GM21360 (cell line): ENCODE results near the gene KRT16.
"Not testable (repeated sequence)": the region's sequence is repeated elsewhere in the genome, so short reads cannot be mapped to it uniquely, and the experiment has no call there.

Experiments used
- ATAC-seq: cut with Tn5 transposase; IDR thresholded peaks from one replicate; pipeline ENCODE4 v1.9.1; 2021; ENCODE audit warnings: mild to moderate bottlenecking, moderate library complexity; ENCODE audit not compliant: unreplicated experiment

The KRT16 gene

DNA sequence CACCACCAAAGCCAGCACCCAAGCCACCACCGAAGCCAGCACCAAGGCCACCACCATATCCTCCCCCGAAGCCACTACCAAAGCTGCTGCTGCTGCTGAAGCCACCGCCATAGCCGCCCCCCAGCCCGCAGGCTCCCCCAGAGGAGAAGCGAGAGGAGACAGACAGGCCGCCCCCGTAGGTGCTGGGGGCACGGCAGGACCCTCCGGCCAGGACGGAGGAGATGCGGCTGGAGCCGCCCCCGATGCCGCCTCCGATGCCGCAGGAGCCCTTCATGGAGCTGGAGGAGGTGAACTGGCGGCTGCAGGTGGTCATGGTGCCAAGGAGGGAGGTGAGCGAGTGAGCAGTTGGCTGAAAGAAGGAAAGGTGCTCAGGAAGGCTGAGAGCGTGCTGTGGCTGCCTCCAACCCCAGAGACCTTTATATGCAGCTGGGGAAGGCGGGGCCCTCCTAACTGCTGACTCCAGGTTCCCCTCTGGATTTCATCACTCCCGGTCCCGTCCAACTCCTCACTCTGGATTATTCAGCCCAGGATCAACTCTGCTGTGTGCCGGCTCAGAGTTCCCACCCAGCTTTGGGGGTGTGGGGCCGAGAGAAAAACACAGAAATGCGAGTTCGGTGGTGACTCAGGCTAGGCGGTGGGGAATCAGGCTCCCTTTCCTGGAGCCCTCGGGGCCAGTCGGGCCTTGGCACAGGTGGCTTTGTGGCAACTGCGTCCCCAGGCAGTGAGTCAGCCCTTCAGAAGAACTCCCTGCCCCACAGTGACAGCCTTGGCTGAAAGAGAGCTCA is at the start of gene KRT16:
Gene KRT16, minus strand, starts transcription at position 392 of the 785 bp plus-strand sequence. Its CDS starts 79 bp downstream, at position 313.
- not testable (repeated sequence) for ATAC-seq

DNA sequence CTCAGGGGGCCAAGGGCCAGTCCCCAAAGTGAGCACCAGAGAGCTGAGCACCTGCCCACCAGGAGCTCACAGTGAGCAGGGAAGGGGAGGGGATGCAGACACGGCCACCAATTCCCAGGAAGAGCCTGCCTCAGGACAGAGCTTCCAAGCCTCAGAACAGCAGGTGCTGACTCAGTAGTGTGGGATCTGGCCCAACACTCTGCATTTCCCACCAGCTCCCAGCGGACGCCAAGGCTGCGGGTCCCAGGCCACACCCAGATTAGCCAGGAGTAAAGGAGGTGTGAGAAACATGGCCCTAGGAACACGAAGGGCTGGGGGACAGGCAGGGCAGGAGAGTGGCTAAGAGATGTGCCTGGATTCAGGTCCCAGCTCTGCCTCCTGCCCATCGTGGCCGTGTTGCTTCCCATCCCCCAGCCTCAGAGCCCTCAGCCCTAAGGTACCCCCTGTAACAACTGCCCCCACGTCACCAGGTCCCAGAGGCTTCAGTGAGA is 47.7 kb upstream of the KRT16 start:
- no peak for ATAC-seq

DNA sequence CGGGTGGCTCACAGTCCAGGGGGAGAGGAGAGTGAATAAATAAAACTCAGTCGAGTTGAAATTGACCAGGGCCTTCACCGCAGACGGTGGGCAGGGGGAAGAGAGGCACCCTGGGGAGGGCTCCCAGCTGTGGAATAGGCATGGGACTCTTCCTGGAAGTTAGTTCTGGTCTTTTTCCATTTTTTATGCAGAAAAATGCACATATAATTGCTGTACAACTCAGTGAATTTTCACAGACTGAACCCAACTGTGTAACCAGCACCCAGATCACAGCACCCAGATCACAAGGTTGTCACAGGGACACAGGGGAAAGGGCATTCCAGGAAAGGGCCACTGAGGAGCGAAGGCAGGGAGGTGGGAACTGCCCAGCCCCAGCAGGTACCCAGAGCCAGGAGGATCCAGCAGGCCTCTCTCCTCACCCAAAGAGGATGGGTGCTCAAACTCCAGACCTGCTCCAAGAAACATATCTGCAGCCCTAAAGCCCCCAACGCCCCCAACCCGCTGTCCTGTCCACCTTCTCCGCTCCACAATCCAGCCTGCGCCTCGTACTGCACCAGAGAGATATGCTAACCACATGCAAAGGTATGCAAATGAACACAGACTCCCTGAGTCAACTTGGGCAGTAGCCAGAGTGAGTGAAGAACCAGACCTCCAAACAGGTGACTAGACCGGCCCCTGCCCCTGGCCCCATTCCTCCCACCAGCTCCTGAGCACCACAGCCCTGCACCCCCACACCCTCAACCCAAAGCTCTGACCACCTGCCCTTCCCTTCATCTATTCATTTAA is 47.1 kb upstream of the KRT16 start:
- no peak for ATAC-seq

DNA sequence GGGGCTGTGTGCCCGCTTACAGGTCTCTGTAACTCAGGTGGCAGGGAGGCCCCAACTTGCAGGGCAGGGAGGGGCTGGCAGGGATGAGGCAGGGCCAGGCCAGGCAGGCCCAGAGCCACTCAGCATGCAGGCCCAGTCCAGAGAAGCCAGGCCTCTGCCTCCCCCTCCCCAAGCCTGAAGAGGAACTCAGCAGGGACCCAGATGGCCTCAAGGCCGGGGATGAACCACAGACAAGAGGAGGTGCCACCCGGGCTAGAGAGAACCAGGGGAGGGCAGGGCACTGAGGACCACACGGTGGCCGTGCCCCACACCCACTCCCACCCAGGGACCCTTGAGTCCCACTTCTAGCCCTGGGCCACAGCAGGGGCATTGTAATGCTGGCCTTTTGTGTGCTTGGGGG is 46.3 kb upstream of the KRT16 start:
- ATAC-seq, result no peak

DNA sequence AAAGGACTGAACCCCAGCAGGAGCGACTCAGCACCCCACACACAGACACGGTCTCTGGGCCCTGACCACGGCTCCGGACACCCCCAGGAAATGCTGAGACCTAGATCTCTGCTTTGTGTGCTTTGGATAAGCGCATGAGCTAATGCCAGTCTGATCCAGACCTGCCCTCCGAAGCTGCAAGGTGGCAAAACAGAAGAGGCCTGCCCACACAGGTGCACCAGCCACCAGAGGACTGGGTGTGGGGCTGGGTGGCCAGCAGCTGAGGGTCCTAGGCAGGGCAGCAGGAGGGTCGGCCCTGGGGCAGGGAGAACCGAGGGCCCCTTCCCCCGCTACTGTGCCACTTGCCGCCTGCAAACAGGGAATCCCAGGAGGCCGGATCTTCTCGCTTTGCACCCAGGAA is 45.4 kb upstream of the KRT16 start:
- ATAC-seq, result no peak

DNA sequence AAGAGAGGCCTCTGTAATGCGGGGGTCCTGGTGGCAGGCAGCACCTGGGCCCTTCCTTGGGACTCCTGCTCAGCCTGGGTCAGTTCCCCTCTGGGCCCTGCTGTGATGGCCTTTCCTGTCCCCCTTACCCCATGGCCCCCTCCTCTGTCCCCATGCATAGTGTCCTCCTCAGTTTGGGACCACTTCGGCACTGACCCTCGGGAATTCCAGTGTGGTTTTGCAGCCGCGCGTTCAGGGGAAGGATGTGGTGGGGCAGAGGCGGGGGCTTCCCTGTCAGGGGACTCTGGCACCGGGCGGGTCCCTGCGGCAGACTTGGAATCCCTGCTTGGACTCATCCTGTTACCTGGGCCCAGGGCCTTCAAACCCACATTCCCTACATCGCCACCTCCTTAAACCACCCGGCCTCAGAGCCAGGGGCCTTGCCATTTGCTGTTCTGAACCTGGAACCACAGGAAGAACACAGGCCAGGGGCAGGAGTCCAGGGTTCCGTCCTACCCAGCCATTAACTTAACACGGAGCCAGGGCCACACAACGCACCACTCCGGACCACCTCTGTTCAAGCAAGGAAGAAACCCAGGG is 44.7 kb upstream of the KRT16 start:
- ATAC-seq, result no peak

DNA sequence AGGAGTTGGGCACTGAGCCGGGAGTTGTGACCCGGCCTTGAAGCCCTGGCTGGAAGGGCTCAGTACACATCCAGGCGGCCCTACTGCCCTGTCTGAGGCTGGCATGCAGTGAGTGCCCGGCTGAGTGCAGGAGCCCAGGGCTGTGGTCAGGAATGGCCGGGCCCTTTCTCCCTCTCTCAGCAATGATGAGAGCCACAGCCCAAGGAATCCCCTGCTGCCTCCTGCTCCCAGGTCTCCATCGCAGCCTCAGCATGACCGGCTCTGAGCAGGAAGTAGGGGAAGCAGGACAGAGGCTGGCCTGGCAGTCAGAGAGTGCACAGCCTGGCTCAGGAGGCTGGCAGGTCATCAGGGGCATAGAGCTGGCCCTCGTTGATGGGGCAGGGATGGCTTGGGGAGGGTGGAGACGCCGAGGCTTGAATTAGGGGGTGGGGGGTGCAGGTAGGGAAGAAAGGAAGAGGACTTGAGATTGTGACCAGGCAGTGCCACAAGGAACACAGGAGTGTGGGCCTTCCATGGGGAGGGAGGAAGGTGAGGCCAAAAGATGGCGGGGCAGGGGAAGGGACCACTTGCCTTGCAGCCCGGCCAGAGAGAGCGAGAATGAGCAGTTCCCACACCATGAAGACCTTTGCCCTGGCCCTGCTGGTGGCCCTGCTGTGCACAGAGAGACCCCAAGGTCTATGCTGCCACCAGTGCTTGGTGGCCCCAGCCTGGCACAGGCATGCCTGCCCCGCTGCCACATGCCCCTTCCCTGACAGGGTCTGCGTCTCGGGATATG is 43.9 kb upstream of the KRT16 start:
- no peak for ATAC-seq

DNA sequence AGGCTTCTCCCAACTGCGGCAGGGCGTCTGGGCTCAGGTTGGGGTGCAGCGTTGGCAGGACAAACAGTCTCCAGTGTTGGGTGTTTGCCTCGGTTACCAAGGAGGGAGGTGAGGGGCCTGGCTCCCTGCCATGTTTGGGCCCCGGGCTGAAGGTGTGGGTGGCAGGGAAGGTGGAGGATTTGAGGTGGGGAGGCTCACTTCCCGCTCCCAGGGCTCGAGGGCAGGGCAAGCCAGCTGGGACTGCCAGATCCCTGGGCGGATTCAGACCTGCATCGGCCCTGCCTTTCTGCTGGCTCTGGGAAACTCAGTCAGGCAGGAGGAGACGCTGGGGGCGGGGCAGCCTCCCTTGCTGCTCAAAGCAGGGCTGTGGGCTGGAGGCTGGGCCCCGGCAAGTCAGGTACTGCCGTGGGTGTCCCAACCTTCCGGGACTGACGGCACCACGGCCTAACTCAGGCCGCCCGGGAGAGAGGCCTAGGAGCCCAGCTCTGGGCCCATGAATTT is 43.1 kb upstream of the KRT16 start:
- no peak for ATAC-seq

DNA sequence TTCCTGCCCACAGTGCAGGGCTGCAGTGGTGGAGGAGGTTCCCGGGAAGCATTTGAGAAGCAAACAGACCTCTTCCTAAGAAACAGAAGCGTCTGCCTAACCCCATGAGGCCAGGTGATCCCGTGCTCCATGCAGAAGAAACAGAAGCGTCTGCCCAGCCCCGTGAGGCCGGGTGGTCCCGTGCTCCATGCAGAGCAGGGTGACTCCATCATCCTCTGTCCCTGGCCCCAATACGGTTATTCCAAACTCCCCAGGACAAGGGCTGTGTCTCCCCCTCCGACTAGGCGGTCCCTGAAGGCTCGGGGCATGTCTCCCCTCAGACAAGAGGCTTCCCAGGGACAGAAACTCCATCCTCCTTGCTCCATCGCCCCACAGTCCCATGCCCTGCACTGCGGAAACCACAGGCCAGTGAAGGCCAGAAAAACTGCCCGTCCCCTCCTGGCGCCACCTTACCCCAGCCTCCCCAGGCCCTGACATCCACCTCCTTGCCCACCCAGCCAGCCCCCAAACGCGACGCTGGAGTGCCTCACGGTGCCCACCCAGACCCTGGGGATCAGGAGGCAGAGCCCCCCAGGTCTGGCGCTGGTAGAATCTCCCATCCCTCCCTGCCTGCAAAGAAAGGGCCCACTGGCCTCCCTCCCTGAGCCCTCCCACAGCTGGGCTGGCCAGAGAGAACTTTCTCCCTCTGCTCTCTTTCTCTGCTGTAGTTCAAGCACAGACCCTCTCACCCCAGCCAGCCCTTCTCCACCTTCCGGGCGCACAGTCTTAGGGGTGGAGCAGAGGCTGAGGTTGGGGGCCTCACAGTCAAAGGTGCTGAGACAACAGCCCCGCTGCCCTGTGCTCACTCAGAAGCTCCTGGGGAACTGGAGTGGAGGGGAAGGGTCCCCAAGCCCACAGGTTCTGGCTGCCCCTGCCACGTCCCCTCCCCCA is 42.4 kb upstream of the KRT16 start:
- ATAC-seq, result no peak

DNA sequence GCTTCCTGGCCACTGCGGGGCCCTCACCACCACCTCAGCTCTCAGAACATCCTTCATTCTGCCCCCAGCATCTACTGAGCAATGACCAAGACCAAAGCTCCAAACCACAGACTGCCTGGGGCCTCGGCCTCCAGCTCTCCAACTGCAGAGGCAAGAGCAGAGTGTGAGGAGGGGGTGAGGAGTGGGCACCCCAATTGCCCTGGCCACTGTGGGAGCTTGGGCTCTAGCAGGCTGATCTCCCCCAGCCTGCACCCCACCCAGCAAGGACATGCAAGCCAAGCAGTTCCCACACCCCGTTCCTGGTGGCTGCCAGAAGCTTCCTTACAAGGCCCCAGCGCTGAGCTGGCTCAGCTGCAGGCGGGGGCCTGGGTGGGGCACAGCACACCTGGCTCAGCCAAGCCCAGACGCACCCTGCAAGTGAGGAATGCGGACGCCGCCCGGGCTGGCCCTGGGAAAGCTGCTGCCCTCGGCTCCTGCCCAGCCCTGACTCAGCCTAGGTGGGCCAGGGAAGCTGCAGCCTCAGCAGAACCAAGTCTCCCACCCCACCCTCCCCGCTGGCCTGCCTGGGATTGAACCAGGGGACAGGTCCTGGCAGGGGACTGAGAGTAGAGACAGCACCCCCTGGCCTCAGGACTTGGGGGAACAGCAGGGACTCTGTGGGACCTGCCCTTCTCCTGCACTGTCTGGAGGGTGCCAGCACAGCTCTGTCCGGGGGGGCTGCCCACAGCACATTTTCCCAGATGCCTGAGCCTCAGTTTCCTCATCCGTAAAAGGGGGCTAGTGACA is 41.5 kb upstream of the KRT16 start:
- ATAC-seq, result no peak

DNA sequence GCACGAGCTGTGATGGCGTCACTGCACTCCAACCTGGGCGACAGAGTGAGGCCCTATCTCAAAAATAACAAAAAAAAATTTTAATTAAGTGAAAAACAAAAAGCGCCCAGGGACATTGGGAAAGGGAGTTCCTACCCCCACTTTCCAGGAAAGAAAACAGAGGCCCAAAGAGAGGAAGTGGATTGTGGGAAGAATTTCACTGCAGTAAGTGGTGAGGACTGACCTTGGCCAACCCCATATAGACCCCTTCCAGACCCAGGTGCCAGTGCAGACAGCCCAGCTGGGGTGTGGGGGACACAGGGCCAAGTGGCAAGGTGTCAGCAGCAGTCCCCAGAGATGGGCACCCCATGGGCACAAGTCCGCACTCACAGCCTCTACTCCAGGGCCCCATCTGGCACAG is 40.9 kb upstream of the KRT16 start:
- no peak for ATAC-seq

DNA sequence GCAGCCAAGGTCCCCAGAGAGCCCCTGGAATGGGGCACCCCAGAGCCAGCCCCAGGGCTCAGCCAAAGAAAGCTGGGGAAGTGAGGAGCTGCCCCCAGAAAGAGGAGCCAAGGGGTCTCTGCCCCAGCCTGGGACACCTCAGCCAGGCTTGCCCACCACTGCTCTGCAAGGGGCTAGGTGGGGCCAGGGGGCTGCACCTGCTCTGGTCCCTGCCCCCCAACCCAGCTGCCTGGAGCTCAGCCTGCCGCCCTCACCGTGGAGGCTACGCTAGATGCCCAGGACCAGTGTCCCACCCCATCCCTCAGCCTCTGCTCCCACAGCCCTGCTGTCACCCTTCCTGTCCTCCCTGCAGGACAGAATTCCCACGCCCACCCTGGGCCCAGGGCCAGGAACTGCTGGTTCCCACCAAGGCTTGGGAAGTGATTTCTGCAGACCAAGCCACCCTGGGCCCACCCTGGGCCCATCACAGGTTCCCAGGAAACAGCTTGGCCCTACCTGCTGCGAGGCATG is 39.9 kb upstream of the KRT16 start:
- no peak for ATAC-seq

DNA sequence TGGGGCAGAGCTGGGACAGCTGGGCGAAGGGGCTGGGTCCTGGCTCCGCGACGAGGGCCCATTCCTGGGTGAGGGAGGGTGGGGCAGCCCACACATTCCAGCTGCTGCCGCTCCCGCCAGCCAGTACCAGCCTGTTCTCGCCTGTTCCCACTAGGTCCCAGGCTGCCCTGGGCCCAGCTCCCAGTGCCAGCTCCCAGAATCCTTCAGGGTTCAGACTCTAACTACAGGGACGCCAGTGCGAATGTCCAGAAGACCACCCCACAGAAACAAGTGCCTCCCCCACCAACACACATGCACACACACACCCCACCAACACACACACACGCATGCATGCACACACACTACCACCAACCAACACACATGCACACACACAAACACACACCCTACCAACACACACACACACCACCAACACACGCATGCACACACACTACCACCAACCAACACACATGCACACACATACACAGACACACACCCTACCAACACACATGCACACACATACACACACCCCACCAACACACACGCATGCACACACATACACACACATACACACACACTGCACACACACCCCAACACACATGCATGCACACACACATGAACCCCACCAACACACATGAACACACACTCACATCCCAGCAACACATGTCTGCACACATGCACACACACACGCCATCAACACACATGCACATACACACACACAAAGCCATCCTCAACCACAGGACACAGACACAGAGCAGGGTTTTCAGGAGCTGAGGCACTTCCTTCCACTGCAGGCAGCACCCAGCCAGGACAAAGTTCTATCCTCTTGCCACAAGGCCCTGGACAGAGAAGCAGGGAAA is 39.3 kb upstream of the KRT16 start:
- no peak for ATAC-seq

DNA sequence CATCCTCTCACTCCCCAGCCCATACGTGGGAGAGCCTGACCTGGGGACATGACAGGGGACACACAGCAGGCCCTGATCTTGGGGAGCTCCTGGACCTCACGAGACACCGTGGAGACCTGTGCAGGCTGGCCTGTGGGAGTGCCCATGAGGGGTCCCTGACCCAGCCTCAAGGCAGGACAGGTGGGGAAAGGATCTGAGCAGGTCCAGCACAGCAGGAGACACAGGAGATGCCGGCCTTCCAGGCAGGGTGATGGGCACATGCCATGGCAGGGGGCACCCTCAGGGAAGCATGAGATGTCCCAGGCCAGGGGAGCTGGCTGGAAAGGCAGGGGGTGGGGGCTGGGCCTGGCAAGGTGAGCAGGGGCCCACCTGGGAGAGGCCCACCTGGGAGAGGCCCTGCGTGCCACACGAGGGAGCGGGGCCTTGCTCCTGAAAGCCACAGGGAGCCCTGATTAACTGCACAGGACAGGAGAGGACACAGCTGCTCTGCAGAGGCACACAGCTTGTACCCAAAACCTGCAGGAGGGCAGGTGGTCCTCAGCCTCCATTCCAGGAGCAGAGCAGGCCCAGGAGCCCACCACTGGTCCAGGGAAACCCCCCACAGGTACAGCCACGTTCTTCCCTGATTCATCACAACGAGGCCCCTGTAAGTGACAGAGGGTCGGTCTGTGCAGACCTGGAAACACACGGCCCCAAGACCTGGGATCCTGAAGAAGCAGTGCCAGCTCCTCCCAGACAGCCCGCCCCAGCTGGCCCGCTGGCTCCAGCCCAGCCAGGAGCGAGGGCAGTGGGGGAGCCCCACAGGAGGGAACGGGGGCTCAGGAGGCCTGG is 38.4 kb upstream of the KRT16 start:
- ATAC-seq, result no peak

DNA sequence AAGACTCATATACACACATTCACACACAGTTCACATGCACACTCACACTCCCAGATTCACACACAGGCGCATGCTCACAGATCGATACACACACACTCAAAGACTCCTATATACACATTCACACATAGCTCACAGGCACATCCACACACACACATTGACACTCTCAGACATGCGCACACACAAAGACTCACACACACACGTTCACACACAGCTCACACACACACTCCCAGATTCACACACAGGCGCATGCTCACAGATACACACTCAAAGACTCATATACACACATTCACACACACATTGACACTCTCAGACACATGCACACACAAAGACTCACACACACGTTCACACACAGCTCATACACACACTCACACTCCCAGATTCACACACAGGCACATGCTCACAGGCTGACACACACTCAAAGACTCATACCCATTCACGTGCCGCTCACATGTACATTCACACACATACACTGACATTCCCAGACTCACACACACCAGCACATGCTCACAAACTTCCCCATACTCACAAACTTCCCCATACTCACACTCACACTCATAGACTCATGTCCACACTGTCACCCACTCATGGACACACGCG is 37.5 kb upstream of the KRT16 start:
- ATAC-seq, result no peak

DNA sequence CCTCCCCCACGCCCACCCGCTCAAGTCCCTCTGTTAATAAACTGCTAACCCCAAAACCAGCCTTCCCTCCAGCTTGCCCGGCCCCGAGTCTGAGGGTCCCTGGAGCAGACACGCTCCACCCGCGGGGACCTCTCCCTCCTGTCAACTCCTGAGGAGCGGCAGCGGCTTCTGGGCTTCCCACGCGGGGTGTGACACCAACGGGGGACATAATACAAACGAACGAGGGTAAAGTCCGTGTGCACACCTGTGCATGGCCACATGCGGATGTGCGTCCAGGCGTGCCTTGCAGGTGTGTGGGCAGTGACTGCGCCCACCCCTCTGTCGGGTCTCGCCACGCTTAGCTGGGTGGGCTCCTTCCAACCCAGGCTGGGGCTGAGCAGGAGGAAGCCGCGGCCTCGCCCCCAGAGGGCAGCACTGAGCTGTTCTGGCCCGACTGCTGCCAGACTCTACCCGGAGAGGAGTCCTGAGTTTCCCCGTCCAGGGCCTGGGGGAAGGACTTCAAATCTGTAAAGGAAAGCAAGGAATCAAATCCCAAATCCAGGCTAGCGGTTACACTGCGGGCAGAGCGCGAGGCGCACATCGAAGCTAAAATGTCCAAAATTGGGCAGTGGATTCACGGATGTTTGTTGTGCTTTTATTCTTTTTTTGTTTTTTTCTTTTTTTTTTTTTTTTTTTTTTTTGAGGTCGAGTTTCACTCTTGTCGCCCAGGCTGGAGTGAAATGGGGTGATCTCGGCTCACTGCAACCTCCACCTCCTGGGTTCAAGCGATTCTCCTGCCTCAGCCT is 36.0 kb upstream of the KRT16 start:
- no peak for ATAC-seq
